Ascending aorta (tissue), 2 donors: Measurements from ENCODE around the gene APOBEC3B. TPM values are rescaled to one million over a fixed set of nuclear protein-coding genes. Genes with fewer than 3 reads are reported as not detected.
"Not testable (repeated sequence)": the region's sequence is repeated elsewhere in the genome, so short reads cannot be mapped to it uniquely, and the experiment has no call there.

ENCODE experiments used
- DNase-seq, 2 donors: peaks; one replicate each; pipeline ENCODE4 v3.0.0-alpha.2; 2019; ENCODE audit warnings: low spot score in 2 of 2
- H3K27ac ChIP-seq, 2 donors: fragments of 200-600 bp; sonication (generic); one replicate each; pipeline ENCODE4 v1.5.1; 2016 to 2017; ENCODE audit warnings: mild to moderate bottlenecking in 1 of 2
- H3K27me3 ChIP-seq: fragments of 200-600 bp; sonication (generic); one replicate; pipeline ENCODE4 v1.5.1; 2017
- H3K36me3 ChIP-seq, 2 donors: fragments of 200-600 bp; sonication (generic); one replicate each; pipeline ENCODE4 v1.5.1; 2016
- H3K4me1 ChIP-seq, 2 donors: fragments of 200-600 bp; sonication (generic); one replicate each; pipeline ENCODE4 v1.5.1; 2016 to 2017; ENCODE audit warnings: mild to moderate bottlenecking in 1 of 2
- H3K4me3 ChIP-seq, 2 donors: fragments of 200-600 bp; sonication (generic); one replicate each; pipeline ENCODE4 v1.5.1; 2016 to 2017; ENCODE audit warnings: mild to moderate bottlenecking in 1 of 2
- H3K9me3 ChIP-seq, 2 donors: fragments of 200-600 bp; sonication (generic); one replicate each; pipeline ENCODE4 v1.5.1; 2016
- CTCF ChIP-seq, 3 experiments: fragments of 200-600 bp in 2 of 3; fragments of 450-650 bp in 1 of 3; sonication (generic) in 2 of 3; IDR thresholded peaks; one replicate each; pipeline ENCODE4 v1.5.1; 2016 to 2019; ENCODE audit warnings: antibody characterized with exemption in 3 of 3, mild to moderate bottlenecking in 1 of 3, moderate library complexity in 1 of 3
- intact Hi-C: fragments of 100-400 bp; cut with DNase I; formaldehyde crosslinking; loops from one replicate; pipeline ENCODE4 v1.15.1; 2023
- total RNA-seq: library from RNA; depleted of rRNA; stranded (reverse); fragments of >200 nt; gene quantifications from one replicate; pipeline ENCODE4 v1.1.0, GENCODE V29; 2016

Gene APOBEC3B
- total RNA-seq, 1 donor from 2014 or later, result 0.64 TPM

GRCh38 chr22:39027717-39028116, 45.6 kb downstream of the APOBEC3B start:
- intact Hi-C loops, result no loop called here
- Histone ChIP-seq H3K9me3 (no peaks in the 10 kb centered on the region), H3K27me3 (no peaks in the 10 kb centered on the region), H3K36me3 (no peaks in the 10 kb centered on the region), H3K4me3 (no peak overlapping the region), H3K4me1 (no peaks in the 10 kb centered on the region), H3K27ac (no peak overlapping the region)
- no peak for TF ChIP-seq CTCF (IDR thresholded peaks at IDR 0.05)
- no peak for DNase-seq

- H3K4me3 ChIP-seq, result no peak overlapping the region
- no peak for DNase-seq
- intact Hi-C loops, result no loop called here
- H3K9me3 ChIP-seq, result no peaks in the 10 kb centered on the region
- no peaks in the 10 kb centered on the region for H3K36me3 ChIP-seq
- TF ChIP-seq CTCF (IDR thresholded peaks at IDR 0.05), result no peak
- no peaks in the 10 kb centered on the region for H3K4me1 ChIP-seq
- no peaks in the 10 kb centered on the region for H3K27me3 ChIP-seq
- H3K27ac ChIP-seq, result no peak overlapping the region
These were observed 46.1 kb downstream of the APOBEC3B start for GRCh38 chr22:39028281-39028680.

DNA sequence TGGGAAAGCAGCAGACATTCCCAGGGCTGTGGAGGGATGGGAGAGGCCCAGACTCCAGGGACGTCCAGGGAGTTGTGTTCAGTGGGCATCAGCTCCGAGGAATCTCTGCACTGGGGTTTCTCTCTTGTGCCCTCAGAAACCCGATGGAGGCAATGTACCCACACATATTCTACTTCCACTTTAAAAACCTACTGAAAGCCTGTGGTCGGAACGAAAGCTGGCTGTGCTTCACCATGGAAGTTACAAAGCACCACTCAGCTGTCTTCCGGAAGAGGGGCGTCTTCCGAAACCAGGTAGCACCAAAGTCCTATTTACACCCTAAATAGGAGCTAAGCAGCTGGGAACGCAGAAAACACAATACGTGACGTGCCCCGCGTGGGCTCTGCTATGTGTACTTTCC, 47.1 kb downstream of the APOBEC3B start:
- intact Hi-C loops, result no loop called here
- Histone ChIP-seq H3K4me1 (no peaks in the 10 kb centered on the region), H3K4me3 (no peak overlapping the region), H3K27ac (no peak overlapping the region), H3K9me3 (no peaks in the 10 kb centered on the region), H3K36me3 (no peaks in the 10 kb centered on the region), H3K27me3 (no peaks in the 10 kb centered on the region)
- DNase-seq, result no peak
- no peak for TF ChIP-seq CTCF (IDR thresholded peaks at IDR 0.05)

DNA sequence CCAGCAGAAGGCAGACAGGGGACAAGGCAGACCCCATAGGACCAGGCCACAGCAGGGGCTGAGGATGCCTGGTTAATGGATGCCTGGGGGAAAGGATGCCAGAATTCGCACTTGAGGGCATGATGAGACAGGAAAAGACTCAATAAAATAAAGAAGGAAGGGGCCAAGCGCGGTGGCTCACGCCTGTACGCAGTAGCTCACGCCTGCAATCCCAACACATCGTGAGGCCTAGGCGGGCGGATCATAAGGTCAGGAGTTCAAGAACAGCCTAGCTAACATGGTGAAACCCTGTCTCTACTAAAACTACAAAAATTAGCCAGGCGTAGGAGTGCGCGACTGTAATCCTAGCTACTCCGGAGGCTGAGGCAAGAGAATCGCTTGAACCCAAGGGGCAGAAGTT, 48.6 kb downstream of the APOBEC3B start:
- no peak for DNase-seq
- intact Hi-C loops, result no loop called here
- Histone ChIP-seq H3K36me3 (no peaks in the 10 kb centered on the region), H3K27ac (no peak overlapping the region), H3K9me3 (no peaks in the 10 kb centered on the region), H3K4me1 (no peaks in the 10 kb centered on the region), H3K27me3 (no peaks in the 10 kb centered on the region), H3K4me3 (no peak overlapping the region)
- TF ChIP-seq CTCF (IDR thresholded peaks at IDR 0.05), result no peak

DNA sequence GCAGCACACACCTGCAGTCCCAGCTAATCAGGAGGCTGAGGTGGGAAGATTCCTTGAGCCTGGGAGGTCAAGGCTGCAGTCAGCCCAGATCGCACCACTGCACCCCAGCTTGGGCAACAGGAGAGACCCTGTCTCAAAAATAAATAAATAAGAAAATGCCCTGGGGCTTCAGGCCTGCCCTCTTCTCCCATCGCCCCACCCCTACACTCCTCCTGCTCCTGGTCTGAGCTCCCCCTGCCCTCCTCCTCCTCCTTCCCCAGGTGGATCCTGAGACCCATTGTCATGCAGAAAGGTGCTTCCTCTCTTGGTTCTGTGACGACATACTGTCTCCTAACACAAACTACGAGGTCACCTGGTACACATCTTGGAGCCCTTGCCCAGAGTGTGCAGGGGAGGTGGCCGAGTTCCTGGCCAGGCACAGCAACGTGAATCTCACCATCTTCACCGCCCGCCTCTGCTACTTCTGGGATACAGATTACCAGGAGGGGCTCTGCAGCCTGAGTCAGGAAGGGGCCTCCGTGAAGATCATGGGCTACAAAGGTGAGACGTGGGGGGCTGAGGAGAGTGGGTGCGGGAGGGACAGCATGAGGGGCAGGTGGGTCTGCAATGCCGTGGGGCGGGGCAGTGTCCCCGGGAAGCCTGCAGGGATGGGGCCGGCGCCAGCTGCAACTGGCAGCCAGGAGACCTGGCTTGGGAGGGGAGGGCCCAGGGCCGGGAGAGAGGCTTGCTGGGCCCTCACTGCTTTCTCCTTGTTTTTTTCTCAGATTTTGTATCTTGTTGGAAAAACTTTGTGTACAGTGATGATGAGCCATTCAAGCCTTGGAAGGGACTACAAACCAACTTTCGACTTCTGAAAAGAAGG, 49.5 kb downstream of the APOBEC3B start:
- intact Hi-C loops, H3K4me1 ChIP-seq, H3K36me3 ChIP-seq, H3K9me3 ChIP-seq, H3K27me3 ChIP-seq, H3K27ac ChIP-seq, H3K4me3 ChIP-seq, DNase-seq: not testable (repeated sequence)

GRCh38 chr22:39037071-39037470, 54.9 kb downstream of the APOBEC3B start:
- not testable (repeated sequence) for DNase-seq, H3K4me3 ChIP-seq, H3K27me3 ChIP-seq

More at GRCh38 chr22:39037071-39037470, 54.9 kb downstream of the APOBEC3B start:
- intact Hi-C loops, H3K36me3 ChIP-seq, H3K9me3 ChIP-seq, H3K27ac ChIP-seq, H3K4me1 ChIP-seq: not testable (repeated sequence)
